Aorta (tissue), 5 donors: ENCODE results near the gene SMS. TPM values are rescaled to one million over a fixed set of nuclear protein-coding genes. Genes with fewer than 3 reads are reported as not detected.
A peak's percentile ranks its signal among the peaks of the same experiment; 100 is the strongest.
"Not testable (repeated sequence)": the region's sequence is repeated elsewhere in the genome, so short reads cannot be mapped to it uniquely, and the experiment has no call there.

Source experiments
- ATAC-seq: fragments of 200-7000 bp; cut with Tn5 transposase; one replicate; pipeline ENCODE4 v1.9.1; 2022; ENCODE audit warnings: moderate library complexity; ENCODE audit not compliant: low FRiP score
- DNase-seq, 2 donors: peaks; one replicate each; pipeline ENCODE4 v3.0.0-alpha.2; 2020
- H3K27ac ChIP-seq, 2 donors: one replicate each; pipeline ENCODE4 v1.5.1; 2013; ENCODE audit warnings: low read length in 2 of 2, mild to moderate bottlenecking in 2 of 2, moderate library complexity in 2 of 2, control low read depth in 1 of 2, inconsistent platforms in 1 of 2, low read depth in 1 of 2
- H3K27me3 ChIP-seq, 2 donors: one replicate each; pipeline ENCODE4 v1.6.1; 2013; ENCODE audit warnings: control low read depth in 1 of 2, low read length in 1 of 2, mild to moderate bottlenecking in 1 of 2, moderate library complexity in 1 of 2; ENCODE audit not compliant: insufficient read depth in 2 of 2, control insufficient read depth in 1 of 2
- H3K36me3 ChIP-seq, 2 donors: one replicate each; pipeline ENCODE4 v1.6.1; 2013; ENCODE audit warnings: control low read depth in 1 of 2, low read length in 1 of 2, mild to moderate bottlenecking in 1 of 2; ENCODE audit not compliant: insufficient read depth in 2 of 2, control insufficient read depth in 1 of 2
- H3K4me1 ChIP-seq, 2 donors: one replicate each; pipeline ENCODE4 v1.6.1; 2013; ENCODE audit warnings: low read length in 2 of 2, control low read depth in 1 of 2, mild to moderate bottlenecking in 1 of 2, moderate library complexity in 1 of 2; ENCODE audit not compliant: insufficient read depth in 2 of 2, control insufficient read depth in 1 of 2
- H3K4me3 ChIP-seq, 2 donors: one replicate each; pipeline ENCODE4 v1.5.1; 2013; ENCODE audit warnings: low read length in 2 of 2, control low read depth in 1 of 2, mild to moderate bottlenecking in 1 of 2
- H3K9me3 ChIP-seq: one replicate; pipeline ENCODE4 v1.6.1; 2013; ENCODE audit warnings: mild to moderate bottlenecking, low read length; ENCODE audit not compliant: control insufficient read depth
- WGBS, 2 donors: extraction: QIAGEN DNeasy Blood & Tissue Kit; methylation state at CpG; one replicate each; pipeline ENCODE4 v1.1.7; 2013; 5-methylcytosine and 5-hydroxymethylcytosine counted together
- intact Hi-C, 2 donors: fragments of 100-400 bp; cut with DNase I; formaldehyde crosslinking; loops; one replicate each; pipeline versions ENCODE4 v1.14.2 to v1.15.0; 2022
- polyA plus RNA-seq, 2 donors: library from polyadenylated mRNA; stranded (reverse); fragments of 200-250 nt; gene quantifications; one replicate each; pipeline ENCODE4 v1.2.3, GENCODE V29; 2013
- total RNA-seq, 2 donors: library from RNA; stranded (reverse); fragmentation: NEBNext Ultra II Directional; extraction: Animal tissue kit (Norgen Biotek cat#: 25700); gene quantifications; one replicate each; pipeline ENCODE4 v1.2.1, GENCODE V29; 2021
- donor health status: healthy with polysubstance abuse.
- donor health status: Bipolar disorder and iron deficiency.
- donor health status: DM: no; HTN: no; CAD: no.
- donor health status: DM: no; HTN: no; CAD: no.
- donor health status: DM: yes; HTN: yes; CAD: no.

Gene SMS
- total and polyA plus RNA-seq, 4 donors = 45.3 to 89.5 (median 53.6) TPM

DNA sequence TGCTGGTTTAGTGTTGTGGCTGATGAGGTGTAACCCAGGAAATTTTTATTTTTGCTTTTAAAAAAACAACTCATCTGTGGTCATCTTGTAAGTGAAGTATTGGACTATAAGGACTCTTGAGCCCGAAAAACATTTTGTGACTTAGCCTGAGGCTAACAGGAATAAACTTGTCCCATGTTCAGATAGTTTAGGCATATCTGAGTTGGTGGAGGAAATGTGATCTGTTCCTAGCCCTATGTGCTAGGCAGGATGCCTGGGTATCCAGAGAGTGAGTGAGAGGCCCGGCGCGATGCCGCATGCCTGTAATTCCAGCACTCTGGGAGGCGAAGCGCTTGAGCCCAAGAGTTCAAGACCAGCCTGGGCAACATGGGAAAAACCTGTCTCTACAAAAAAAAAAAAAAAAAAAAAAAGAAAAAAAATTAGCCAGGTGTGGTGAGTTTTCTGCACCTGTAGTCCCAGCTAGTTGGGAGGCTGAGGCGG, 3.7 kb downstream of the SMS start:
- Histone ChIP-seq H3K4me1 (no peaks in the 10 kb centered on the region), H3K9me3 (no peaks in the 10 kb centered on the region), H3K4me3 (no peak overlapping the region), H3K27ac (no peak overlapping the region), H3K27me3 (no peaks in the 10 kb centered on the region), H3K36me3 (no peaks in the 10 kb centered on the region)
- intact Hi-C loops = no loop called here
- WGBS, 2 donors = 39 to 57% methylated on average over 8 of the region's 8 CpGs
- no peak for DNase-seq
- ATAC-seq = no peak

DNA sequence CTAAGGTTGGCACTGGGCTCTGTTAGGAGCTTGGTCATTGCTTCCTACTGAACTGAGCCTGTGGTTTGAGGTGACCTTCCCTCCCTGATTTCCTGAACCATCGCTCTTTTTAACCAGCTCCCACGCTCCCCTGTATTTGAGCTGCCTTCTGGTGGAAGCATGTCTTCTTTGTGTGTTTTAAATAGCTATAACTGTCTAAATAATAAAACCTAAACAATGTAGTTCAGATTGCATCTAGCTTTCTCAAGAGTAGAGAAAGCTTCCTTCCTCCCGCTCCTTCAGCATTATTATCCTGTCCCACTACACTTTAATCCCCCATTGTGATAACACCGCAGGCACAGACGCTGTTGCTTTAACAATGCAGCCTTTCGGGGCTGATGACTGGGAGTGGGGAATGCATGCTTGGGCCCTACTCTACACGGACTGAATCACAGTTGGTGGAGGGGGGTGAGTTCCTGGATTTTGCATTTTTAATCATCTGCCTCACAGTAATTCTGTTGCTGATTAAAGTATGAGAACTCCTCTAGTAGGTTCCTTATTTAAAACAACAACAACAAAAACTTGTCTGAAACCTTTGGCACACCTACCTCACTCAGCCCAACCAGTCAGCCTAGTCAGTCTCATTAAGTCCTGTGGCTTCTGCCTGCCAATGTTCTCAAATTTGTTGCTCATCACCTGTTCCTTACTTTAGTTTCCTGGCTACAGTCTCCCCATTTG, 6.6 kb downstream of the SMS start:
- Histone ChIP-seq H3K36me3 (no peaks in the 10 kb centered on the region), H3K9me3 (no peaks in the 10 kb centered on the region), H3K27ac (peak overlapping the region in 1 of 2 donors; percentile 40), H3K4me1 (no peaks in the 10 kb centered on the region), H3K4me3 (no peak overlapping the region), H3K27me3 (no peaks in the 10 kb centered on the region)
- no peak for ATAC-seq
- WGBS, 2 donors = 18 to 28% methylated on average over 7 of the region's 7 CpGs
- no peak for DNase-seq
- intact Hi-C loops = no loop called here

DNA sequence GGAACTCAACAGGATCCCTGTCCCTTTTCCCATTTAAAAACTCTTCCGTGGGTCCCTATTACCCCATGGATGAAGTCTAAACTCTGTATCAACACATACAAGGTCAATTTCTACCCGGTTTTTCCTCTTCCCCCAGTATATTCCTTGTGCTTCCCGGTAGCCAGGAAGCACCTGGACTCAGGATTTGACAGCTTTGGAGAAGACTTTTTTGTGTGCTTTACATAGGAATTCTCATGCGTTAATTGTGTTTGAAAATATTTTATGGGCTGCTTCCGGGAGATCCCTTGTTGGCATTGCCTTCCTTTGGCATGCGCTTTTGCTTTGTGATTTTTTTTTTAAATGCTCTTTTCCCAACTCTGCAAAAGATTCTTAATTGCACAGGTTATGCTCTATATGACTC, 7.2 kb downstream of the SMS start:
- WGBS, 2 donors = 32 to 39% methylated on average over 6 of the region's 6 CpGs

DNA sequence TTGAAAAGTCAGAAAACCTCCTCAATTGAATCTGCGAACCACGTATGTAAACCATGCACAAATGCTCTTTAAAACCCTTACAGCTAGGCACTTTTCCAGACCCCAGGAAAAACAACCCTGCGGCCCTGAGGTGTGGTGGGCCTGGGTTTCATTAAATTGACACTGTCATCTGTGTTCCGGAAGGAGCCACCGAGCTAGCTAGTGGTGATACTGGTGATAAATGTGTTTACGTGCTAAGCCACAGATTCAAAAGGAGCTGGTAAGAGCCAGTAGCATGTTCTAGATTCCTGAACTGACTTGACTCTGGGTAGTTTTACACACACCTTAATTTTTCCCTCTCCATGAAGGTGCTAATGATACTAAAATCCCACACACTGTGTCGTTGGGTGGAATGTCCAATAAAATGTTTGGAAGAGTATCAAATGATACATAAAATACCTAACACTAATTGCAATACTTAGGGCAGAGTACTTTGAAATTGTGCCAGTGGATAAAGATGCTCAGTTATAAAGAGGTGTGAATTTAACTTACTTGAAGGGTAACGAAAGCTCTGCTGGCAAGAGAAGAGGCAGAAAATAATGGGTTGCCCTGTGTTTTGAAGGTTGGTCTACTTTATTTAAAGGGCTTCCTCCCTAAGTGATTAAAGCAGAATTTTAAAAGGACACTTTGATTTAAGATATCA, 8.5 kb downstream of the SMS start:
- no peaks in the 10 kb centered on the region for H3K4me1 ChIP-seq
- ATAC-seq (no peak), DNase-seq (no peak)
- no peaks in the 10 kb centered on the region for H3K9me3 ChIP-seq
- H3K27ac ChIP-seq = no peak overlapping the region
- intact Hi-C loops = no loop called here
- H3K36me3 ChIP-seq = no peaks in the 10 kb centered on the region
- no peaks in the 10 kb centered on the region for H3K27me3 ChIP-seq
- no peak overlapping the region for H3K4me3 ChIP-seq
- WGBS, 2 donors = 48 to 60% methylated on average over 8 of the region's 8 CpGs

More for the DNA sequence above, 7.2 kb downstream of the SMS start:
- H3K27ac ChIP-seq = no peak overlapping the region
- no peaks in the 10 kb centered on the region for H3K27me3 ChIP-seq
- intact Hi-C loops = no loop called here
- H3K4me1 ChIP-seq = no peaks in the 10 kb centered on the region
- DNase-seq (no peak), ATAC-seq (no peak)
- no peak overlapping the region for H3K4me3 ChIP-seq
- no peaks in the 10 kb centered on the region for H3K9me3 ChIP-seq
- no peaks in the 10 kb centered on the region for H3K36me3 ChIP-seq

DNA sequence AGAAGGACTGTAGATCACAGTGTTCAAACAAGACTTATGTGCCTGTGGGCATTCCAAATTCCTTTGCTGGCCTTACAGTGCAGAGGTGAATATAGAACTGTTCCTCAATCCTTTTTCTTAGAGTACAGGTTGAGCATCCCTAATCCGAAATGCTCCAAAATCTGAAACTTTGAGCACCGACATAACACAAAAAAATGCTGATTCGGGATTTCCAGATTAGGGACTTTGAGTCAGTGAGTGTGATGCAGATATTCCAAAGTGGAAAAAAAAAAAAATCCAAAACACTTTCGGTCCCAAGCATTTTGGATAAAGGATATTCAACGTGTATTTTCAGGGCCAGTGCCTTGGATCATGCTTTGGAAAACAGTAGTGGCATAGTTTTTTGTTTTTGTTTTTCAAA, 9.2 kb downstream of the SMS start:
- no peaks in the 10 kb centered on the region for H3K4me1 ChIP-seq
- H3K27me3 ChIP-seq = no peaks in the 10 kb centered on the region
- 21 to 39% methylated on average over 5 of the region's 5 CpGs for WGBS, 2 donors
- H3K9me3 ChIP-seq = no peaks in the 10 kb centered on the region
- no peak for DNase-seq
- H3K4me3 ChIP-seq = no peak overlapping the region
- H3K27ac ChIP-seq = no peak overlapping the region
- intact Hi-C loops = no loop called here
- no peaks in the 10 kb centered on the region for H3K36me3 ChIP-seq
- no peak for ATAC-seq

DNA sequence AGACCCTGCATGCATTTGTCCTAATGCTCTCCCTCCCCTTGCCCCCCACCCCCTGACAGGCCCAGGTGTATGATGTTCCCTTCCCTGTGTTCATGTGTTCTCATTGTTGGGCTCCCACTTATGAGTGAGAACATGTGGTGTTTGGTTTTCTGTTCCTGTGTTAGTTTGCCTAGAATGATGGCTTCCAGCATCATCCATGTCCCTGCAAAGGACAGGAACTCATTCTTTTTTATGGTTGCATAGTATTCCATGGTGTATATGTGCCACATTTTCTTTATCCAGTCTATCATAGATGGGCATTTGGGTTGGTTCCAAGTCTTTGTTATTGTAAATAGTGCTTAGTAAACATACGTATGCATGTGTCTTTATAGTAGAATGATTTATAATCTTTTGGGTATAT, 10.0 kb downstream of the SMS start:
- DNase-seq, H3K36me3 ChIP-seq, H3K27me3 ChIP-seq, H3K9me3 ChIP-seq, H3K4me1 ChIP-seq, ATAC-seq, intact Hi-C loops, H3K4me3 ChIP-seq, H3K27ac ChIP-seq: not testable (repeated sequence)
- WGBS, 2 donors = 67 to 85% methylated on average over 1 of the region's 1 CpG

DNA sequence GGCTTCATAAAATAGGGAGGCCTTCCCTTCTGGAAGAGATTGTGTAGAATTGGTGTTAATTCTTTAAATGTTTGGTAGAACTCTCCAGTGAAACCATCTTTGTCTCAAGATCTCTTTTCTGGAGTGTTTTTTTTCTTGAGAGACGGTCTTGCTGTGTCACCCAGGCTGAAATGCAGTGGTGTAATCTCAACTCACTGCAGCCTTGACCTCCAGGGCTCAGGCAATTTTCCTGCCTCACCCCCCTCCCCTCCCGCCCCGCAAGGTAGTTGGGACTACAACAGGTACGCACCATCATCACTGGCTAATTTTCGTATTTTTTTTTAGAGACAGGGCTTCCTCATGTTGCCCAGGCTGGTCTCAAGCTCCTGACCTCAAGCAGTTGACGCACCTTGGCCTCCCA, 12.1 kb downstream of the SMS start:
- ATAC-seq = no peak
- H3K4me3 ChIP-seq = no peak overlapping the region
- DNase-seq = no peak
- H3K4me1 ChIP-seq = no peaks in the 10 kb centered on the region
- intact Hi-C loops = no loop called here
- no peaks in the 10 kb centered on the region for H3K27me3 ChIP-seq
- WGBS, 2 donors = 59 to 74% methylated on average over 6 of the region's 6 CpGs
- no peaks in the 10 kb centered on the region for H3K36me3 ChIP-seq
- no peak overlapping the region for H3K27ac ChIP-seq
- no peaks in the 10 kb centered on the region for H3K9me3 ChIP-seq

DNA sequence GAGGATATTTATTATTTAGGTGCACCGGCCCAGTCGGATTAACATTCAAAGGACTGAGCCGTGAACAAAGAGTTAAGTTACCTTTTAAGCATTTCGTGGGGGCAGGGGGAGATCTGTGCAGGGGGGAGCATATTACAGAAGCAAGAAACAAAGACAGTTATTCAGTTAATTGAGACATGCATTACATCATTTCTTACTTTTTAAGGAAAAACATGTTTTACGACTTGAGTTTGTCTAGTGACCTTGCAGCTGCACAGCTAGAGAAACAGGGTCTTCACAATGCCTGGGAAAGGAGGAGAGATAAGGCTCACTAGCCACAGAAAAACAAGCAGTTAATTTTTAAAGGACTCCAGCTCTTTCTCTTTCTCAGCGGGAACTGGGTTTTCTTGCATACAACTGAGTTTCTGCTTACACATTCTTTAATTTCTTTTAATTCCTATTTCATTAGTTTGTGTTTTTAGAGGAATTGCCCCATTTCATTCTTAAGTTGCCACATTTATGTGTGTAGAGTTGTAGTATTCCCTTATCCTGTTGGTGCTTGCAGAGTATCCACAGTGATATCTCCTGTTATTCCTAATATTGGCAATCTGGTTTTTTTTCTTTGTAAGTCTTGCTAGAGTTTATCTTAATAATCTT, 12.8 kb downstream of the SMS start:
- intact Hi-C loops, H3K27ac ChIP-seq, H3K4me3 ChIP-seq, H3K4me1 ChIP-seq, H3K27me3 ChIP-seq, H3K36me3 ChIP-seq, H3K9me3 ChIP-seq, DNase-seq, ATAC-seq: not testable (repeated sequence)
- 49 to 58% methylated on average over 6 of the region's 6 CpGs for WGBS, 2 donors
